ENCODE data around the gene ELANE. TPM values are rescaled to one million over a fixed set of nuclear protein-coding genes. Genes with fewer than 3 reads are reported as not detected.
A peak's percentile ranks its signal among the peaks of the same experiment; 100 is the strongest.

ELANE gene
- total and polyA plus RNA-seq, 9 of the 15 experiments (the other 6 are each of a cell fraction or from before 2014, with no cell fraction given): not detected

GRCh38 chr19:867855-868457, 15.9 kb downstream of the ELANE start (continued):
- no peak for TF ChIP-seq HNRNPL (IDR thresholded peaks at IDR 0.05; ENCODE audit: low read depth, low read length)
- peak; percentile 42; the same call in 1 of the 2 replicates for TF ChIP-seq CBX1 (IDR thresholded peaks at IDR 0.05; ENCODE audit: low read depth)
- no peak for TF ChIP-seq PRPF4 (IDR thresholded peaks at IDR 0.05; ENCODE audit: insufficient read depth, low read depth, low read length, poor library complexity, severe bottlenecking)
- no peak for TF ChIP-seq RHOXF2B (CRISPR knock-in tag; conservative IDR thresholded peaks at IDR 0.05)
- no peak for TF ChIP-seq NCOA4 (IDR thresholded peaks at IDR 0.05; ENCODE audit: partially characterized antibody)
- TF ChIP-seq SIN3A (IDR thresholded peaks at IDR 0.05; ENCODE audit: borderline replicate concordance in 2 of 2, control insufficient read depth in 1 of 2, low read depth in 2 of 2, low read length in 2 of 2): 0 out of 4 replicates have a peak, but pooled peaks of 1 of the 2 experiments have one; percentile 24
- no peak for TF ChIP-seq TEAD2 (tag; IDR thresholded peaks at IDR 0.05)
- no peak for TF ChIP-seq NONO (IDR thresholded peaks at IDR 0.05; ENCODE audit: low read depth in 2 of 2, low read length in 1 of 2)
- no peak for TF ChIP-seq ZNF778 (CRISPR knock-in tag; IDR thresholded peaks at IDR 0.05)
- TF ChIP-seq NR2C2 (CRISPR knock-in tag; IDR thresholded peaks at IDR 0.05): no peak
- TF ChIP-seq NR2C2 (tag; IDR thresholded peaks at IDR 0.05): no peak
- TF ChIP-seq FUS (optimal IDR thresholded peaks at IDR 0.05; ENCODE audit: low read depth, low read length): peak; percentile 79
- TF ChIP-seq, protein P1, sequence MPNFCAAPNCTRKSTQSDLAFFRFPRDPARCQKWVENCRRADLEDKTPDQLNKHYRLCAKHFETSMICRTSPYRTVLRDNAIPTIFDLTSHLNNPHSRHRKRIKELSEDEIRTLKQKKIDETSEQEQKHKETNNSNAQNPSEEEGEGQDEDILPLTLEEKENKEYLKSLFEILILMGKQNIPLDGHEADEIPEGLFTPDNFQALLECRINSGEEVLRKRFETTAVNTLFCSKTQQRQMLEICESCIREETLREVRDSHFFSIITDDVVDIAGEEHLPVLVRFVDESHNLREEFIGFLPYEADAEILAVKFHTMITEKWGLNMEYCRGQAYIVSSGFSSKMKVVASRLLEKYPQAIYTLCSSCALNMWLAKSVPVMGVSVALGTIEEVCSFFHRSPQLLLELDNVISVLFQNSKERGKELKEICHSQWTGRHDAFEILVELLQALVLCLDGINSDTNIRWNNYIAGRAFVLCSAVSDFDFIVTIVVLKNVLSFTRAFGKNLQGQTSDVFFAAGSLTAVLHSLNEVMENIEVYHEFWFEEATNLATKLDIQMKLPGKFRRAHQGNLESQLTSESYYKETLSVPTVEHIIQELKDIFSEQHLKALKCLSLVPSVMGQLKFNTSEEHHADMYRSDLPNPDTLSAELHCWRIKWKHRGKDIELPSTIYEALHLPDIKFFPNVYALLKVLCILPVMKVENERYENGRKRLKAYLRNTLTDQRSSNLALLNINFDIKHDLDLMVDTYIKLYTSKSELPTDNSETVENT (CRISPR knock-in tag; IDR thresholded peaks at IDR 0.05): 0 out of 2 replicates have a peak, but pooled peaks have one; percentile 28
- no peak for TF ChIP-seq MCM2 (IDR thresholded peaks at IDR 0.05; ENCODE audit: low read depth)
- TF ChIP-seq PCBP1 (IDR thresholded peaks at IDR 0.05; ENCODE audit: low read depth, low read length, poor library complexity, severe bottlenecking): peak; percentile 28
- no peak for TF ChIP-seq COPS2 (conservative IDR thresholded peaks at IDR 0.05)
- TF ChIP-seq KDM1A (IDR thresholded peaks at IDR 0.05): no peak
- peak; percentile 49 for TF ChIP-seq CCNT2 (IDR thresholded peaks at IDR 0.05; ENCODE audit: borderline replicate concordance, extremely low read depth, insufficient read length, low read depth, low read length)
- TF ChIP-seq NRF1 (conservative IDR thresholded peaks at IDR 0.05 in 1 of 2, IDR thresholded peaks at IDR 0.05 in 1 of 2): no peak
- TF ChIP-seq ZNF639 (CRISPR knock-in tag; conservative IDR thresholded peaks at IDR 0.05 in 1 of 2, IDR thresholded peaks at IDR 0.05 in 1 of 2): no peak
- no peak for TF ChIP-seq ZNF445 (CRISPR knock-in tag; IDR thresholded peaks at IDR 0.05; ENCODE audit: low read depth)
- TF ChIP-seq IRF2 (CRISPR knock-in tag; IDR thresholded peaks at IDR 0.05): 0 out of 2 replicates have a peak, but pooled peaks have one; percentile 21
